Left forelimb (tissue), 1 donor: Measurements from ENCODE around the gene XPNPEP1.

Source experiments
- DNase-seq: peaks from one replicate; pipeline ENCODE4 v3.0.0-alpha.2; 2018; ENCODE audit warnings: low spot score

Gene XPNPEP1

DNA sequence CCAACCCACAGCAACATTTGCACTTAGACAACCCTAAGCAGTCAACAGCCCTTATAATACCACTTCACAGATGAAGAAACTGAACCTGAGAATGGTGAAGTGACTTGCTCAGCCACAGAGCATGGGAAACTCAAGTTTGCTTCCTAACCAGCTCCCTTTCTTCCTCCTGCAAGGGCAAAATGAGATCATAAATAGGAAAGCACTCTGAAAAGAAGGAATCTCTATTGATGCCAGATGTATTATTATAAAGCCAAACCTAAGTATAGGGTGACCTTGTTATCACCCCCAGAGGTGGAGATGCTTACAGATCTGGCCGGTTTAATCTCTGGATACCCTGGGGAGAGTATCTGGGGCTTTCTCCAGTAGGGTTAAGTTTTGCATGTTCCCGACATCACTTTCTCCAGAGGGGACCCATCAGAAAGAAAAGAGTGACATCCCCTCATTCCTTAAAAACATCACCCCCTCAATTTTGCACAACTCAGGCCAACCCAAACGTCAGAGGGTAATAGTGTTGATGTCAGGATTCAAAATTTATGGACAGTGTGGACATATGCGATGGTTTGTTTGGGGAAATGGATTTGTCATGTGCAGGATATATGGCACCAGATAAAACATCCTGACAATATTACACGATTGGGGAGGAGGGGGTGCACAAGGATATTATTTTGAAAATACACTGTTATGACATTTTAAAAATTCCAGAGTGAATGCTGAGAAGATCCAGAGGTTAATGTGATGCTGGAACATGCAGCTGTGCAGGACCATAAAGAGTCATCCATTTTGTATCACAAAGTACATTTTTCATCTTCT lies 24.0 kb upstream of the XPNPEP1 start:
- DNase-seq: no peak

- no peak for DNase-seq
Observed at GRCh38 chr10:109946680-109947079, 23.4 kb upstream of the XPNPEP1 start.

- DNase-seq: no peak
Observed at GRCh38 chr10:109945473-109946177, 22.3 kb upstream of the XPNPEP1 start.

DNA sequence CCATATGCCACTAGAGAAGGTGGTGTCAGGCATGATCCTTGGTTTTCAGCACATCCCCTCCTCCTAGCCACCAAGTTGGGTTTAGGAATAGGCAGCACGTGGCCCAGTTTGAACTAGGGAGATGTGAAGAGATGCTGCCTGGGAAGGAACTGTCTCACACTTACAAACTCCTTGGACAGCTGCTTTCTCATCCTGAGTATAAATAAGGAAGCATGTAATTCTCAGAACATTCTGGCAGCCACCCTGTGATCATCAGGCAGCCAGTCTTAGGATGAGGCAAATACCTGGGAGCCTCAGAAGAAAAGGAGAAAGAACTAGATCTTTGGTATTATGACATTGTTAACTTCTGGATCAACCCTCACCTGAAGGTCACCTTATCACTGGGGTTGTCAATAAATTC lies 21.3 kb upstream of the XPNPEP1 start:
- no peak for DNase-seq

DNA sequence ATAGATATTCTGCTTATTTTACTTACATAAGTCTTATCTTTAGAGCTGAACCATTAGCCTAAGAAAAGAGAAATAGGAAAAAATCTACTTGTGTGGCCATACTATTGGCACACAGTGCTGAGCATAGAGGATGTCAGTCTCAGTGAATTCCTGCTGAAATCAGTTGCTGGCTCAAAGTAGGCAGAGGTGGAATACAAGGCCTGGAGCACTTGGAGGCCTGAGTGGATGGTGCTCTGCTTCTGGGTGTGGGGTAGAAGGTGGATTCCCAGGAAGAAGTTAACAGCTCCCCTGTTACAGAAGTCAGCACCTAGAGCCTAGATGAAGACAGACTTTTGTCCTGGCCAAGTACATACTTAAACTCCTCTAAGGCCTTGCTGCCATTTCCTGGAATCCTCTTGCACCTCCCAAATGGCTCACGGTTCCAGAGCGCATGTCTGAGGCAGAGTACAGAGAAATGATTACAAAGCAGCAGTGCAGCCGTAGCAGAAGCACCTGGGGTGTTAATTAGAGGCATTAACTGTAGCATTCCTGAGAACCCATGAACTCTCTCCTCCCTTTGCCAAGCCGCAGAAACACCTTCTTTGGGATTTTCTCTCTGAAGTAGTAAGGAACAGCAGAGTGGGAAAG lies 18.0 kb upstream of the XPNPEP1 start:
- DNase-seq: no peak

- no peak for DNase-seq
Observed at GRCh38 chr10:109940553-109940952, 17.2 kb upstream of the XPNPEP1 start.

DNA sequence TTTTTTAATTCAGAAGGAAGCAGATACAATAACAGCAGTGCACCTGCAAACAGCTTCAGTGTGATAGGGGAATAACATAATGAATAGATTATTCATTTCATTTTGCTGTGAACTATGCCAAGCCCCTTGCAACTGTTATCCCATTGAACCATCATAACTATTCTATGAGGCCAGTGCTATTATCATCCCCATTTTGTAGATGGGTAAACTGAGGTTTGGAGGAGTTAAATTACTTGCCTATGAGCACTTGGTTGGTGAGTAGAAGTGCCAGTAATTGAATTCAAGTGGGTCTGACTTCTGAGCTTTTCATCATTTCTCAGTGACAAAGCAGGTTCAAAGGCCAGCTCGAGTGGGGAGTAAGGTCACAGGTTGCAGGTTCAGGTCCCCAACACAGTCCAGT lies 16.8 kb upstream of the XPNPEP1 start:
- no peak for DNase-seq

GRCh38 chr10:109939315-109939961 lies 16.1 kb upstream of the XPNPEP1 start:
- no peak for DNase-seq

GRCh38 chr10:109937460-109938065 lies 14.3 kb upstream of the XPNPEP1 start:
- no peak for DNase-seq

- no peak for DNase-seq
Observed at GRCh38 chr10:109934958-109935793, 11.9 kb upstream of the XPNPEP1 start.

- no peak for DNase-seq
Observed at GRCh38 chr10:109933984-109934565, 10.8 kb upstream of the XPNPEP1 start.

DNA sequence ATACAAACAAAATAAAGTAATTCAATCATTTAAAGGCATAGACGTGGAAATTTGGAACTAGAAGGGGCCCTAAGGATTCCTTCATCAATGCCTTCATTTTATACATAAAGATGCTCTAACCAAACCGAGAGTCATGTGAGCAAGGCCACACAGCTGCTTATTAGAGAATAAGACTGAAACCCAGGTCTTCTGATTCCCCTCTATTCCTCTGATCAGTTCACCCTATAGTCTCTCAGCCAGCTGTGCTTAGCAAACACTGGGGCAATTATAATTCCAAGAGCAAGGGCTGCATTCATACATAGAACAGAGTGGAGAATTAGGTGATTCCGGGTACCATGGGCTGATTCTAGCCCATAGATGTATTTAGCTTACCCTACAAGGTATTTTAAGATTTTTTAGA lies 9.7 kb upstream of the XPNPEP1 start:
- DNase-seq: no peak

DNA sequence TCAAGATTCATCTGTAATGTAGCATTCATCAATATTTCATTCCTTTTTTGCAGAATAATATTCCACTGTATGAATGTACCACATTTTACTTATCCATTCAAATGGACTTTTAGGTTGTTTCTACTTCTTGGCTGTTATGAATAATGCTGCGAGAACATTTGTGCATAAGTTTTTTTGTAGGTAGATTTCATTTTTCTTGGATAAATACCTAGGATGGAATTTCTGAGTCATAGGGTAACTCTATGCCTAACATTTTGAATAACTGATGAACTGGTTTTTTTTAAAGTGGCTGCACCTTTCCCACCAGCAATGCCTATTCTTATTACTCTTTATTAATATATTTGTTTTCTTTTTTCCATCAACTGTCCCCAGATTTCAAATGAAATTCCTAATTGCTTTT lies 9.1 kb upstream of the XPNPEP1 start:
- DNase-seq: no peak

- DNase-seq: no peak
Observed at GRCh38 chr10:109931163-109931562, 7.9 kb upstream of the XPNPEP1 start.

DNA sequence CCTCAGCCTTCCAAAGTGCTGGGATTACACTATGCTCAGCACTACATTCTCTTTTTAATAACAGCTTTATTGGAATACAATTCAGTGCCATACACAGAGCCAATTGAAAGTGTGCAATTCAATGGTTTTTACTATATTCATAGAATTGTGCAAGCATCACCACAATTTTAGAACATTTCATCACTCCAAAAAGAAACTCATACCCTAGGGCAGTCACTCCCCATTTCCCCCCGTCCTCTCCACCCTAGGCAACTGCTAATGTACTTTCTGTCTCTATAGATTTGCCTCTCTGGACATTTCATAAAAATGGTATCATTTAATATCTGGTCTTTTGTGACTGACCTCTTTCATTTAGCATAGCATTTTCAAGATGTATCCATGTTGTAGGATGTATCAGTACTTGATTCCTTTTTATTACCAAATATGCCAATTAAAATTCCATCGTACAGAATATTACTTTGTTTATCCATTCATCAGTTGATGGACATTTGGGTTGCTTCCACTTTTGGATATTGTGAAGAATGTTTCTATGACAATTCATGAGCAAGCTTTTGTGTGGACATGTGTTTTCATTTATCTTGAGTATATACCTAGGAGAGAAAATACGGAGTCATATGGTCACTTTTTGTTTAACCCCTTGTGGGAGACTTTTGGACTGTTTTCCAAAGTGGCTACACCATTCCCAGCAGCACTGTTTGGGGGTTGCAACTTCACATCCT lies 6.3 kb upstream of the XPNPEP1 start:
- no peak for DNase-seq

DNA sequence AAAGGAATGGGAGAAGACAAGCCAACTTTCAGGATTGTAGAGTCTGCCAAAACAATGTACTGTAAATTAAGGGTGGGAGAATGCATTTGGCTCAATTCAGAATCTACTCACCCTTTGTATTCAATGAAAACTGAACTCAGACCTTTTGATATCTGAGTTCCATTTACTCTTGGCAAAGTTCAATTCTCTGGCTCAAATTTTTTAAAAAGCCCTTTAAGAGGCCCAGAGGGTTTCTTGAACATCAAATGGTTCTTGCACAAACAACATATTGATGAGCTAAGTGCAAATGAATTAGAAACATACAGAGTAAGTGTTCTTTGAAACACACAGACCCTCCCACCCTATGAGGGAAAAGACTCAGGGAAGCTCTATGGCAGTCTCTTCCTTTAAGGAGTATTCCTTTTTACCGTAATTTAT lies 5.2 kb upstream of the XPNPEP1 start:
- DNase-seq: no peak

DNA sequence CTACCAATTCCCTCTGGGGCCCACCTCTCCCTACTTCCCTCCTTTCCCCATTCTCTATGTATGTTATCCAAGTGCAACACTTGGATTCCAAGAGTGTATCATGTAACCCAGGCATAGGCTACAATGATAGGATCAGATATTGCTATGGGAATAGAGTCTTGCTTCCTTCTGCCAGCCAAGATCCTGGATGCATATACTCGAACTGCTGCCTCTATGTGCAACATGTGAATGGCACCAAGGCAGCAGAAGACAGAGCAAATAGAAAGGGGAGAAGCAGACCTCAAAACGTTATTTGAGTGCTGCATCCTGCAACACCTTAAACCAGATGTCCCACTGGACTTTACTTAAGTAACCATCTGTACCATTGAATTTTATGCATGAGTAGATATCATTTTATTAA lies 3.5 kb upstream of the XPNPEP1 start:
- DNase-seq: no peak

GRCh38 chr10:109926061-109926745 lies 2.9 kb upstream of the XPNPEP1 start:
- no peak for DNase-seq

DNA sequence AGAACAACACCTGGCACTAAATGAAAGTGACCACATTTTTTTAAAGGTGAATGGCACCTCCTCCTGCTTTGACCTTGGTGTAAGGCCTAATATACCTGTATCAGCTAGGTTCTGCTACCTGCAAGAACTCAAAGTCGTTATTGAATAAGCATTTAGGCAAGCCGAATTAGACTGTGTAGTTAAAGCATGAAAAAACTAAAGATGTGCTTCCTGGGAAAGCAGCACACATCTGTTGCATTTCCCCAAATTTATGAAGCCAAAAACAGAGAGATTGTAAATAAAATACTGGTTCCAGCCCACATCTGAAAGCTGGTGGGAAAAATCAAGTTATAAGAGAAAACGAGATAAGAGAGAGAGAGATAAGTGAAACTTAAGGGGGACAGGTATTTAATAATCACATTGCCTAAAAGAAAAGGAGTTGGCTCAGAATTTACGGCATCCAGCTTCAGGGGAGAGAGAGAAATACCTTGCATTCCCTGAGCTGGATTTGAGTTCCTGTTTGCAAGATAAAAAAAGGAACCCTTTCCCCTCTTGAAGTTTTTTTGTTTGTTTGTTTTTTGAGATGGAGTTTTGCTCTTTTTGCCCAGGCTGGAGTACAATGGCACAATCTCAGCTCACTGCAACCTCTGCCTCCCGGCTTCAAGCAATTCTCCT lies 1.8 kb upstream of the XPNPEP1 start:
- DNase-seq: no peak
